DLD1 (cell line): ENCODE results near the gene CAPZB.

Experiments used
- in situ Hi-C: cut with HindIII; loops from 2 replicates; pipeline ENCODE4 v1.10.0; 2017; ENCODE audit warnings: low sequenced_read_pairs

The CAPZB gene

GRCh38 chr1:19339214-19339861 is 146.0 kb downstream of the CAPZB start:
- in situ Hi-C loops, result loop anchor here (25.0 kb wide), 1 partner anchor 298 kb away; the partner anchor contains the start of gene NBL1

GRCh38 chr1:19338323-19338762 is 147.0 kb downstream of the CAPZB start:
- in situ Hi-C loops, result loop anchor here (25.0 kb wide), 1 partner anchor 299 kb away; the partner anchor contains the start of gene NBL1

- in situ Hi-C loops, result loop anchor here (25.0 kb wide), 1 partner anchor 300 kb away; the partner anchor contains the start of gene NBL1
These were observed 148.1 kb downstream of the CAPZB start for GRCh38 chr1:19337289-19337688.

- in situ Hi-C loops, result loop anchor here (25.0 kb wide), 1 partner anchor 301 kb away; the partner anchor contains the start of gene NBL1
These were observed 148.8 kb downstream of the CAPZB start for GRCh38 chr1:19336543-19336942.

GRCh38 chr1:19333587-19334354 is 151.6 kb downstream of the CAPZB start:
- in situ Hi-C loops, result loop anchor here (25.0 kb wide), 1 partner anchor 304 kb away; the partner anchor contains the start of gene NBL1

- in situ Hi-C loops, result loop anchor here (25.0 kb wide), 1 partner anchor 304 kb away; the partner anchor contains the start of gene NBL1
These were observed 152.5 kb downstream of the CAPZB start for GRCh38 chr1:19332832-19333231.

GRCh38 chr1:19331262-19331878 is 154.0 kb downstream of the CAPZB start:
- in situ Hi-C loops, result loop anchor here (25.0 kb wide), 1 partner anchor 306 kb away; the partner anchor contains the start of gene NBL1

- in situ Hi-C loops, result loop anchor here (25.0 kb wide), 1 partner anchor 307 kb away; the partner anchor contains the start of gene NBL1
These were observed 154.7 kb downstream of the CAPZB start for GRCh38 chr1:19330449-19331135.

- in situ Hi-C loops, result loop anchor here (25.0 kb wide), 1 partner anchor 308 kb away; the partner anchor contains the start of gene NBL1
These were observed 155.7 kb downstream of the CAPZB start for GRCh38 chr1:19329611-19330010.

- in situ Hi-C loops, result loop anchor here (25.0 kb wide), 1 partner anchor 308 kb away; the partner anchor contains the start of gene NBL1
These were observed 156.2 kb downstream of the CAPZB start for GRCh38 chr1:19329188-19329587.

- in situ Hi-C loops, result loop anchor here (25.0 kb wide), 1 partner anchor 309 kb away; the partner anchor contains the start of gene NBL1
These were observed 156.9 kb downstream of the CAPZB start for GRCh38 chr1:19328486-19328885.

- in situ Hi-C loops, result loop anchor here (25.0 kb wide), 1 partner anchor 310 kb away; the partner anchor contains the start of gene NBL1
These were observed 157.6 kb downstream of the CAPZB start for GRCh38 chr1:19327736-19328135.

GRCh38 chr1:19327301-19327700 is 158.0 kb downstream of the CAPZB start:
- in situ Hi-C loops, result loop anchor here (25.0 kb wide), 1 partner anchor 310 kb away; the partner anchor contains the start of gene NBL1

GRCh38 chr1:19326748-19327065 is 158.6 kb downstream of the CAPZB start:
- in situ Hi-C loops, result loop anchor here (25.0 kb wide), 1 partner anchor 311 kb away; the partner anchor contains the start of gene NBL1

GRCh38 chr1:19325958-19326747 is 159.2 kb downstream of the CAPZB start:
- in situ Hi-C loops, result loop anchor here (25.0 kb wide), 1 partner anchor 311 kb away; the partner anchor contains the start of gene NBL1

- in situ Hi-C loops, result loop anchor here (25.0 kb wide), 1 partner anchor 312 kb away; the partner anchor contains the start of gene NBL1
These were observed 159.9 kb downstream of the CAPZB start for GRCh38 chr1:19325368-19325957.

- in situ Hi-C loops, result no loop called here
These were observed 160.7 kb downstream of the CAPZB start for GRCh38 chr1:19324665-19324990.

GRCh38 chr1:19323987-19324664 is 161.2 kb downstream of the CAPZB start:
- in situ Hi-C loops, result no loop called here
